Measurements from ENCODE around the gene CBX2. TPM values are rescaled to one million over a fixed set of nuclear protein-coding genes. Genes with fewer than 3 reads are reported as not detected.

CBX2 gene
- total RNA-seq, 4 donors from 2014 or later, result 2.4 to 5.9 (median 4.5) TPM

DNA sequence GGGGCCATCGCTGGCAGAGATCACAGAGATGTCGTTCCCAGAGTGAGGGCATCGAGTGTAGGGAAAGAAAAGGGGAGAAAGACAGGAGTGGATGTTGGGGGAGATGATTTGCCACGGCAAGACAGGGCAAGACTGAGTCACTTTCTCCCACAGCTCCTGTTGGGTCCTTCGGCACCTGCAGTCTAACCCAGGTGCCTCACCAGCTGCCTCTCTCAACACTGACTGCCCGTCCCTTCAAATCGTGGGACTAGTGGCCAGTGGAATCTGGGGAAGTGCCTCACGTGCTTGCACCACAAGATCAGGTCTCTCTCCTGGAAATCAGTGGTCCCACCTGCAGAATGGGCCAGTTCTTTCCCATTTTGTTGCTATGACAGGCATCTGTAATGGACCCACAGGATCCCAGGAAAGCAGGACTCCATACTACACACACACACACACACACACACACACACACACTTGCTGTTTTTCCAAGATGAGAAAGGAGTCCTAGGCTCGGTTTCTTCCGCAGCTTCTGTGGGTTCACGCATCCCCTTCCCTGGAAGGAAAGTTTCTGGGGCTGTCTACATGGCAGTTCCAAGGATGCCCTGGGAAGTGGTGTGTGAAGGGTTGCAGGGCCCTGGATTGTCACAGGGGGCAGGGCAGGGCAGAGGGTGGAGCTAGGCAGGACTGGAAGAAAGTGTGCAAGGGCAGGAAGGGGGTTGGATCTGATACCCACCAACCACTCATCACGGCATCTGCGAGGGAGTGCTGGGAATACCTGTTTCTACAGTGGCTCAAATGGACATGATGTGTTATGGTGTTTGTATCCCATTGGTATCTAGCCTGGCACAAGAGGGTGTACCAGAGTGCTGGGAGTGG, 29.1 kb downstream of the CBX2 start:
- Histone ChIP-seq H3K4me1 (peaks cover 0 to 59% (median 36%) of the 10 kb centered on the region in 4 donors), H3K27me3 (peaks cover 14 to 99% of the 10 kb centered on the region in 2 donors), H3K27ac (no peak overlapping the region), H3K9me3 (no peaks in the 10 kb centered on the region), H3K36me3 (no peaks in the 10 kb centered on the region), H3K4me3 (no peak overlapping the region)
- DNase-seq (ENCODE audit: low spot score in 2 of 2), result no peak
- 21 to 23% methylated on average over 13 of the region's 13 CpGs for WGBS, 2 donors
- TF ChIP-seq, protein P1, sequence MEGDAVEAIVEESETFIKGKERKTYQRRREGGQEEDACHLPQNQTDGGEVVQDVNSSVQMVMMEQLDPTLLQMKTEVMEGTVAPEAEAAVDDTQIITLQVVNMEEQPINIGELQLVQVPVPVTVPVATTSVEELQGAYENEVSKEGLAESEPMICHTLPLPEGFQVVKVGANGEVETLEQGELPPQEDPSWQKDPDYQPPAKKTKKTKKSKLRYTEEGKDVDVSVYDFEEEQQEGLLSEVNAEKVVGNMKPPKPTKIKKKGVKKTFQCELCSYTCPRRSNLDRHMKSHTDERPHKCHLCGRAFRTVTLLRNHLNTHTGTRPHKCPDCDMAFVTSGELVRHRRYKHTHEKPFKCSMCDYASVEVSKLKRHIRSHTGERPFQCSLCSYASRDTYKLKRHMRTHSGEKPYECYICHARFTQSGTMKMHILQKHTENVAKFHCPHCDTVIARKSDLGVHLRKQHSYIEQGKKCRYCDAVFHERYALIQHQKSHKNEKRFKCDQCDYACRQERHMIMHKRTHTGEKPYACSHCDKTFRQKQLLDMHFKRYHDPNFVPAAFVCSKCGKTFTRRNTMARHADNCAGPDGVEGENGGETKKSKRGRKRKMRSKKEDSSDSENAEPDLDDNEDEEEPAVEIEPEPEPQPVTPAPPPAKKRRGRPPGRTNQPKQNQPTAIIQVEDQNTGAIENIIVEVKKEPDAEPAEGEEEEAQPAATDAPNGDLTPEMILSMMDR (IDR thresholded peaks at IDR 0.05), result no peak
- TF ChIP-seq EP300 (IDR thresholded peaks at IDR 0.05) (no peak), POLR2A (IDR thresholded peaks at IDR 0.05) (no peak)

DNA sequence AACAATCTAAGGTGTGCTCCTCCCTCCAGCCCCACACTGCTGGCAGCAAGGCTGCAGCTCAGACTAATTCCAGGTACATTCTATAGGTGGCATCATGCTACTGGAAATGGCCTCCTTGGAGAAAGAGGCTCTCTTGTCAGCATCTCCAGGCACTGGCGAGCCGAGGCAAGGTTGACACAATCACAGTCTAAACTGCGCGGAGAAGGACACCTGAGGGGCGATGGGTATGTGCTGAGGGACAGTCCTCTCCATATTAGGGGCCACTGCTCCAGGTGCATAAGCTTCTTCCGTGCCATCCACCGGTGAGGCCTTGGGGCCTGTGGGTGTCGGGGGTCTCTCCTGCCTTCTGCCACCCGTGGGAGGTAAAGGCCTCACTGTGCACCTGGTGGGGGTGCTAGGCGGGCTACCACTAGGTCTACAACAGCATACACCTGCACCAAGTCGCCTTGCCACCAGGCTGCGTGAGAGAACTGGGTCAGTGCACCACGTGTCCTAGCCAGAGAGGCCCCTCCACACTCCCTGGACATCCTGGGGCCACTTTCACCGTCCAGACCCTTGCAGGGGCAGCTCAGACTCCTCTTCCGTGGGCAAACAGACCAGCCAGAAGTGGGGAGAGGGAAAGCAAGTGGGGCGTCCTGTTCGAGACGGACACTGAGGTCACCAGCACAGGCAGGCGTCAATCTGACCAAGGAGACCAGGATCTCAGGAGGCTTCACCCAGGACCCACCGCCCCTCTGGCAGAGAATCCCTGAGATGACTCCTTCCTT, 31.0 kb downstream of the CBX2 start:
- TF ChIP-seq, protein P1 (IDR thresholded peaks at IDR 0.05), result peak in 3 of 5 experiments; percentile 9 to 21 (median 12)
- no peak for TF ChIP-seq POLR2A (IDR thresholded peaks at IDR 0.05)
- no peak for TF ChIP-seq EP300 (IDR thresholded peaks at IDR 0.05)
- no peak for DNase-seq (ENCODE audit: low spot score in 2 of 2)
- H3K4me1 ChIP-seq, result peaks cover 0 to 58% (median 37%) of the 10 kb centered on the region in 4 donors
- WGBS, 2 donors, result 15 to 26% methylated on average over 16 of the region's 20 CpGs
- H3K27me3 ChIP-seq, result peaks cover 24 to 94% of the 10 kb centered on the region in 2 donors
- no peak overlapping the region for H3K4me3 ChIP-seq
- no peaks in the 10 kb centered on the region for H3K9me3 ChIP-seq
- H3K27ac ChIP-seq, result no peak overlapping the region
- no peaks in the 10 kb centered on the region for H3K36me3 ChIP-seq

DNA sequence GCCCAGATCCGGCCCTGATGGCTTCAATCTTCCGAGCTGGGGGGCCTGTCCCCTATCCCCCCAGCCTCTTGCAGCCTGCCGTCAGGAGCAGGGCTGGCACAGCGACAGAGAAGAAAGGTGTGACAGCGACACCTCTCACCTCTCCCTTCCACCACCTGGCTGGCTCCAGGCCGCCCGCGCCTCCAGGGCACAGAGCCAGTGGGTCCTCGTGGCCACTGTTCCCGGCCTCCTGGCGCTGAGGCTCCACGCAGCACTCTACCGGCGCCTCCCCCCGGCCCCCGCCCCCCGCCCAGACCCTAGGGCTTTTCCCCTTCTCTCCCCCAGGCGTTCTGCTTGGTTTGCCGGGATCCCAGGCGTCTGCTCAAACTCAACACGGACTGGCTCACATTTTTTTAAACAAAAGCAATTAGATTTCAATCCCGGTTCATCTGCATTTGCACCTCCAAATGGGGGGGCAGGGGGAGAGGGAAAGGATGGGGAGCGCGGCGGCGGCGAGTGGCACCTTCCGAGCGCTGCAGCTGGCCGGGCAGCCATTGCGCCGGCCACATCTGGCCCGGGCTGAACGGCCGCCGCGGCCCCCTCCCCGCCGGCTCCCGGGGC, 31.7 kb downstream of the CBX2 start:
- Histone ChIP-seq H3K27ac (no peak overlapping the region), H3K9me3 (no peaks in the 10 kb centered on the region), H3K4me3 (no peak overlapping the region), H3K4me1 (peaks cover 0 to 59% (median 40%) of the 10 kb centered on the region in 4 donors), H3K27me3 (peaks cover 24 to 94% of the 10 kb centered on the region in 2 donors), H3K36me3 (no peaks in the 10 kb centered on the region)
- no peak for TF ChIP-seq POLR2A (IDR thresholded peaks at IDR 0.05)
- TF ChIP-seq, protein P1 (IDR thresholded peaks at IDR 0.05), result no peak
- no peak for TF ChIP-seq EP300 (IDR thresholded peaks at IDR 0.05)
- DNase-seq (ENCODE audit: low spot score in 2 of 2), result no peak
- 1 to 2% methylated on average over 37 to 40 of the region's 40 CpGs for WGBS, 2 donors

DNA sequence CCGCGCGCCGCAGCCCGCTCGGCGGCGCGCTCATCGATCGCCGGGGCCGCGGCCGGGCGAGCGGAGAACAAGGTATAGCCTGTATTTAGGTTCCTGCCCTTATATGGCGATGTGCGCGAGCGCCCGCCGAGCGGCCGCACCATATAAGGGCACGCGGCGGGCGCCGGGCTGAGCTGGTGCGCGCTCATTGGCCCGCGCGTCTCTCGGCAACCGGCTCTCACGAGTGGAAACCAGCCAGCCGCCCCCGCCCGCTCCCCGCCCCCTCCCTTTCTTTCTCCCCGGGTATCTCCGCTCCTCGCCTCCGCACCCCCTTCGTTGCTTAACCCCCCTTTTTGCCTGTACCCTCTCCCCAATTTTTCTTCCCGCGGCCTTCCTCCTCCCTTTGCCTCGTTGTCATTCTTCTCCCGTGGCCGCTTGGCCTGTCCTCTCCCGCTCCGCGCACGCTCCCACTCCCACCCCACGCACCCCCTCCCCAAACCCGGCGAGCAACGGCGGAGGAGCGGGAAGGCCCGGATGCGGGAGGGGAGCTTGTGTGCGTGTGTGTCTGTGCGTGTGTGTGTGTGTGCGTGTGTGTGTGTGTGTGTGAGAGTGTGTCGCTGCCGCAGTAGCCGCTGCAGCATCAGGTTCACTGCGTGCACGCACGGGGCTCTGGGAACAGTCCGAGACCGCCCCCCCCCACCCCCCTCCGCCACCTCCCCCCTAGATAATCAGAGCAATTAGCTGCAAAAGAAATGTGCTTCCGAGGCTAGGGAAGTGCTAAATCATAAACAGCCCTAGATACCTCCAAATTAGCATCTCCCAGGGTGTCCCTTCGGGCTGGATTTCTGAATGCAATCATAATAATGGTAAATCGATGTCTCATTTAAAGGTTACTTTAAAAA, 32.4 kb downstream of the CBX2 start:
- no peak overlapping the region for H3K4me3 ChIP-seq
- DNase-seq (ENCODE audit: low spot score in 2 of 2), result no peak

More for the DNA sequence above, 32.4 kb downstream of the CBX2 start:
- H3K27me3 ChIP-seq, result peaks cover 21 to 94% of the 10 kb centered on the region in 2 donors
- H3K27ac ChIP-seq, result no peak overlapping the region
- H3K9me3 ChIP-seq, result no peaks in the 10 kb centered on the region
- peak in 1 of 2 donors; percentile 13 for TF ChIP-seq EP300 (IDR thresholded peaks at IDR 0.05)
- TF ChIP-seq POLR2A (IDR thresholded peaks at IDR 0.05), result no peak
- no peaks in the 10 kb centered on the region for H3K36me3 ChIP-seq
- 1 to 3% methylated on average over 66 to 77 of the region's 79 CpGs for WGBS, 2 donors
- H3K4me1 ChIP-seq, result peaks cover 0 to 66% (median 47%) of the 10 kb centered on the region in 4 donors
